GM19035 (cell line): ENCODE data around the gene PLXDC2.

ENCODE experiments used
- ATAC-seq: cut with Tn5 transposase; IDR thresholded peaks from one replicate; pipeline ENCODE4 v1.9.1; 2021; ENCODE audit not compliant: unreplicated experiment

The PLXDC2 gene

DNA sequence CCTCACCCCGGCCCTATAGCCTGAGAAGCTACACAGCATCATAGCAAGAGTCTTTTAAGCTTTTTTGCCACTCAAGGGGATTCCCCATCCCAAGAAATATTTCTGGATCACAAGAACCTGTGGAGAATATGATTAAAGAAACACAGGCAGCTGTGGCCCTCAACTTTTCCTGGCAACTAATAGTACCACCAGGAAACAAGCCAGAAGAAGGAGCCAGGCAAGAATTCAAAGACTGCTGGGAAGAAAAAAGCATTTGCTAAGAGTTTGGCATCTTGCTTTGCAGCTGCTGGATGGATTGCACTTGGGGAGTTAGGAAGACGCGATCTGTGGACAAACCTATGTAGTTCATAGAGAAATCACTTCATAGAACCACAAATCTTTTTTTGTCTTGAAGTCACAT lies 437.8 kb downstream of the PLXDC2 start:
- no peak for ATAC-seq

GRCh38 chr10:20254497-20254896 lies 438.3 kb downstream of the PLXDC2 start:
- ATAC-seq = no peak

DNA sequence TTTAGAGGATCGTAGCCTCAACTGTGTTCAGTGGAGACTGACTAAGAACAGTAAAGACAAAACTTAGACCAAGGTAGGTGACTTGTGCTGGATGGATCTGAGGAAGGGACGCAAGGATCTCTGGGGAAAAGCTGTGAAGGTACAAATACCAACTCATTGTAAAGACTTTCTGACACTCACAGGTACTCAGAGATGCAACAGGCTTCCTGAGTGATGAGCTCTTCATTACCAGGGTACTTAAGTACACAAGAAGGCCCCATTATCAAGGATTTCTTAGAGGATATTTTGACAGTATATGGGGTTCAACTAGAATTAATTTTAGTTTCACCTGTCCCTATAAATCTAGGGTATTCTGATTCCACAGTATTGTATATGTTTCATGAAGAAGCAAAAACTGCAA lies 440.7 kb downstream of the PLXDC2 start:
- ATAC-seq = no peak

- no peak for ATAC-seq
Observed at GRCh38 chr10:20257422-20257821, 441.2 kb downstream of the PLXDC2 start.

- ATAC-seq = no peak
Observed at GRCh38 chr10:20265146-20265545, 448.9 kb downstream of the PLXDC2 start.

GRCh38 chr10:20267734-20268133 lies 451.5 kb downstream of the PLXDC2 start:
- no peak for ATAC-seq

GRCh38 chr10:20271490-20271889 lies 455.3 kb downstream of the PLXDC2 start:
- ATAC-seq = no peak

DNA sequence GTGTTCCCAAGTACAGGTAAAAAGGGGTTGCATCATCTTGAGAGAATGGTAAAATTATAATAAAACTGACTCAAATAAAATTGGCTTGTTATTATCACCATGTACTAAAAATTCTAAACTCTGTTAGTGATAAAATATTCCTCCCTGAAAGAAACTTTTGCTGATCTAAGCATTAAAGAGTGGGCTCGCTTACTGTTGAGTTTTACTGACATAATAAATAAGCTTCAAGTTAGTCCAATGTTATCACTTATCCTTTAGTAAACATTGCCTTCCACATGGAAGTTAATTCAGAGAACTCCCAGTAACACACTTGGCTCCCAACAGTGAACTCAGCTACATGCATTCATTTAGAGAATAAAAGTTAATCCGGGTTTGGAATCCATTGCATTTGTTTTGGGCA lies 456.4 kb downstream of the PLXDC2 start:
- ATAC-seq = no peak

GRCh38 chr10:20274571-20274970 lies 458.3 kb downstream of the PLXDC2 start:
- ATAC-seq = no peak

DNA sequence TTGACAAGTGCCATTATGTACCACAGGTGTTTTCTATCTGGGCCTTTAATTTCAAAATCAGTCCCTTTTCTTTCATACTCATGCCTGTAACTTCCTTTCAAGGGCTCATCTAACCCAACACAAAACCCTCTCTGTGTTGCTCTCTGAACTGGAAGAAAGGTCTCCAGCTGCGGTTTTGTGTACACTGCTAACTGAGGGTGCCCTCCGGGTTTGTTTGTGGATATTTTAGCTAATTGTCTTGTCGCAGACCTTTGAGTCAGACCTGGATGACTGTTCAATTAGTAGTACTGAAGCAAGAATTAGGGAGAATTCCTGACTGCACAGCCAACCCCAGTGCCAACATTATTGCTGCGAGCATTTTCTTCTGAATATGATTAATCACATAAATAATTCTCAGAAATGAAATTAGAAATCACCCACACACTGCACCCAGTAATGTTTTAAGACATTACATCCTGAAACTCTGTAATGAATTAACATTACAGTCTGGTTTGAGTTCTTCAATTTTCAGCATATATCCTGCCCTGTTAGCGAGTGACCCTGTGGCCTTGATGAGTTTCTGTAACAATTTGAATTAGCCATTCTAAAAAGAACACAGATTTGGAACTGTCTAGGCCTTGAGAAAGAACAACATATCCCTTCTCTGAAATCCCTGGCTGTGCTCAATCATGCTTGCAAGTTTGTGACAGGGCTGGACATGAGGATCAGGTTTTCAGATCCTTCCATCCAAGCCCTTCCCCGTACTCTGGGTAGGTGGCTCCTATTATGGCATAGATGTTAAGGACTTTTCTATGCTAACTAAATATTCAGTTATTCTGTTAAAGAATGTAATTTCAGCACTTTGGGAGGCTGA lies 460.1 kb downstream of the PLXDC2 start:
- no peak for ATAC-seq

GRCh38 chr10:20277820-20278219 lies 461.6 kb downstream of the PLXDC2 start:
- ATAC-seq = no peak

GRCh38 chr10:20281579-20281978 lies 465.3 kb downstream of the PLXDC2 start:
- no peak for ATAC-seq

DNA sequence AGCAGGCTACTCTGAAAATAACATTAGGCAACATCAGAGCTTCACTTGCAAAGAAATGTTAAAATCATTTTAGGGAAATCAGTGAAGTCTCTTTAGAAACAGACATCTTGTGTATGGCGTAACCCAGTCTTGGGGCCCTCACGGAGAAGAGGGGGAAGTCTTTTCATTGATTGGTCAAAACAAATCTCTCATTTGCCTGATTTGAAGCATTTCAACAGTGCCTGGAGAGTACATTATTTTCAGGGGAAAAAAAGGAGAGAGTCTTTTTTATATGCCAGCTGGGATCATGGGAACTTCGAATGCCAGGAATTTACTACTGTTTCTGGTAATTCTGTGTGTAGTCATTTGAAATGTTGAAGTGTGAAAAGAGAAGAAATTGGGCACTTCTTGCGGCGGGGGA lies 471.4 kb downstream of the PLXDC2 start:
- ATAC-seq = no peak

DNA sequence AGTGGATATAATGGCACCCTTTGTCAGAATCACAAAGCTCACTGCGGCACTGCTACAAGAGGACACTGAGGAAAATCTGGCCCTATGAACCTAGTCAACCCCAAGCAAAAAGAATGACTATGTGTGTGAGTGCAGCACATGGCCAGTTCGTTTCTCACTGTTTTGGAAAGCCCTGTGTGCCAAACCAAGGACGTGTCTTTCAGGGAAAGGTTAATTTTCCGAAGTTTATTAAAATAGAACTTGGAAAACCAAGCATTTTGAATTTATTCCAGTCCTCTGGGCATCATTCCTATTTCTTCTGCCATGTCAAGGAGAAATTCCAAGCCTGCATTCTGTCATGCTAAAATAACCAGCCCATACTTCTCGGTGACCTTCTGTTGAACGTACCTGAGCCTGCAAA lies 471.8 kb downstream of the PLXDC2 start:
- no peak for ATAC-seq

GRCh38 chr10:20289070-20289828 lies 473.0 kb downstream of the PLXDC2 start:
- no peak for ATAC-seq

GRCh38 chr10:20298417-20298816 lies 482.2 kb downstream of the PLXDC2 start:
- ATAC-seq = no peak

DNA sequence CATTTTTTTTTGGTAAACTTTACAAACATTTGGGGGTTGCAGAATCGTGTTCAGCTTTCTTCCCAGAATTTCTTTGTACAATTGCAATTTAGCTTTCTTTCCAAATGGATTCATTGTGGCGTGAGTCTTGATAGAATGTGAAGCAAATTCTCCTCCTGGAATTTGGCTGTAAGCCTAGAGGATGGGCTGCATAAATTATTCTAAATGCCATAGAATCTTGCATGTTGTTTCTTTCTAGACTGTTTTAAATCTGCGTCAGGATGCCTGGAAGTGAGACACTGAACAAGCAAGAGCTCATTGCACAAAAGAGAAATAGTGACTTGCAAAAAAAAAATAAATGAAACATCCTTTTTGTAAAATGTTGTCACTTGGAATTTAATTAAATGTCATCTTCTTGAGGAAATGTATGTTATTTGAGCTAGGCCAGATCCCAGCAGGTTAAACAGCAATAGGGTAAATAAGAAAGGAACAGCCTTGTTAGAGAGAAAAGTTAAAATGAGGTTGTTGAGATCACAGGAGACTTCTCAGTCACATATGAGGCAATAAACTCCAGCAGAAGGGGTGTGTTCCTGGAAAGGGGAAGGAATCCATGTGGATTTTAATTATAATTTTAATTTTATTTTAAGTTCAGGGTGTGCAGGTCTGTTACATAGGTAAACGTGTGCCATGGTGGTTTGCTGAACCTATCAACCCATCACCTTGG lies 483.0 kb downstream of the PLXDC2 start:
- no peak for ATAC-seq

DNA sequence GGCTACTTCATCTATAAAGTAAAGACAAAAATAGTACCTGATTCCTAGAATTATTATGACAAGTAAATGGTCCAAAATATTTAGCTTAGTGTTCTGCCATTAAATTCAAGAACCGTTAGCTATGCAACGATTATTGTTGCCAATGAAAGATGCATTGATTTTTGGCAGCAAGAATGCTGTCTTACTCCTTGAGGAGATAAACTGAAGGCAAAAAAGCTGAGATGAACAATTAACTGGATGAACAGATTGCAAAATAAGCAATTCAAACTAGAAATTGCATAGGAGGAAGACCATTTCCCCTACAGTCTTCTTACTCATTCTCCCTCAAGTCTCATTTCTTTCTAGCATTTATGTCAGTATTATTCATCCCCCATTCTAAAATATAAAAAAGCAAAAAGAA lies 484.5 kb downstream of the PLXDC2 start:
- ATAC-seq = no peak

DNA sequence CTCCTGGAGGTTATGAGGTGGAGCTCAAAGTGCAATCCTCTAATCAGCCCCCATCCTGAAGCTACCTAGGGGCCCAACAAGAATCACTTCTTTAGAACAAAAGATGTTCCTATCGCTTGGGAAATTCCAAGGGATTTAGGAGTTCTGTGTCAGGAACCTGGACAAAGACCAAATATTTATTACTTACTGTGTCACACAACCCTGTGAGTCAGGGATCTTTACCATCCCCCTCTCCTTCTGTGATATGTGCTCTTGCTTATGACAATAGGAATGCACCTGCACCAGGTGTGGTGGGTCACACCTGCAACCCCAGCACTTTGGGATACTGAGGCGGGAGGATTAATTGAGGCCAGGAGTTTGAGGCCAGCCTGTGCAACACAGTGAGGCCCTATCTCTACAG lies 485.8 kb downstream of the PLXDC2 start:
- ATAC-seq = no peak

GRCh38 chr10:20303453-20304152 lies 487.4 kb downstream of the PLXDC2 start:
- no peak for ATAC-seq

- no peak for ATAC-seq
Observed at GRCh38 chr10:20313665-20314064, 497.4 kb downstream of the PLXDC2 start.
